Activated T-cell treated with anti-CD3 and anti-CD28 coated beads, Interleukin-2, amount 50 U/mL, for 4 hours (primary cell): ENCODE measurements around the gene FRS3. TPM values are rescaled to one million over a fixed set of nuclear protein-coding genes. Genes with fewer than 3 reads are reported as not detected.
"Not testable (repeated sequence)": the region's sequence is repeated elsewhere in the genome, so short reads cannot be mapped to it uniquely, and the experiment has no call there.

ENCODE experiments used
- ATAC-seq, 2 donors: fragments of 200-7000 bp; cut with Tn5 transposase; one replicate each; pipeline ENCODE4 v1.10.0; 2021
- DNase-seq: peaks from one replicate; pipeline ENCODE4 v3.0.0-alpha.2; 2020
- H3K27me3 Mint-ChIP-seq: one replicate; pipeline ENCODE4 v1.8.0; 2021; ENCODE audit warnings: low read depth, mixed read lengths
- H3K36me3 Mint-ChIP-seq: one replicate; pipeline ENCODE4 v1.8.0; 2022; ENCODE audit warnings: mixed read lengths; ENCODE audit not compliant: insufficient read depth
- H3K4me1 Mint-ChIP-seq: one replicate; pipeline ENCODE4 v1.8.0; 2021; ENCODE audit warnings: low read depth, mixed read lengths
- H3K4me3 Mint-ChIP-seq: one replicate; pipeline ENCODE4 v1.8.0; 2021; ENCODE audit warnings: mild to moderate bottlenecking, moderate library complexity, mixed read lengths
- H3K9me3 Mint-ChIP-seq: one replicate; pipeline ENCODE4 v1.8.0; 2021; ENCODE audit warnings: mixed read lengths
- total RNA-seq, 3 donors: library from RNA; stranded (reverse); gene quantifications; one replicate each; pipeline ENCODE4 v1.2.1, GENCODE V29; 2021

Gene FRS3
- total RNA-seq, 3 donors from 2014 or later = 4.7 to 7.4 (median 5.3) TPM

DNA sequence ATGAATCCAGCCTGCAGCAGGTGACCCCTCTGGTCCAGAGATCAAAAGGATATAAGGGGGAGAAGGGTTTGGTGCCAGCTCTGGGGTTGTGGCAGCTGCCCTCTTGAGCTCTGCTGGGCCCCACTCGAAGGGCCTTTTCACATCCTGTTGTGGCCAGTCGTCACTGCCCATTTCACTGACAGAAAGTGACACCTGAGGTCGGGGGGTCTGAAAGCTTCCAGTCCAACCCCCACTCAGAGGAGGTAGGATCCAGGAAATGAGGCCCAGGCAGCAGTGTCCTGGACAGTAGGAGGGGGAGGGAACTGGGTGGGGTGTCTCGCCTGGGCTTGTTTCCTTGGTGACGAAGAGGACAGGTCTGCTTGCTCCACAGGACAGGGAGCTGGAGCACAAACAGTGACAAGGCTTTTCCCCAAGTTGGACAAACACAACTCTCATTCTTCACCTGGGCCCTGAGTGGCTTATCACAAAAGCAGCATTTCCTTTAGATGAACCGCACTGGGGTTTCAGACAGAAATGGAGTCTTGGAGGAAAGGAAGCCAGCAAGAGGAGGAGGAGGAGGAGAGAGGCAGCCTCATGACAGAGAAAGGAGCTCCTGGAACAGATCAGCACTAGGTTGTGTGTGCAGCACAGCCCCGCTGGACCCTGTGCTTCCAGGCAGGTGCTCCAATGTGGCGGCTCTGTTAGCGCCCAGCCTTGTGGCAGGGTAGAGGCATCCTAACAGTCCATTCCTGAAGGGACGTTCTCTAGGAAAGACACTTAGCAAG is 11.0 kb downstream of the FRS3 start:
- Mint-ChIP-seq H3K27me3 (no peaks in the 10 kb centered on the region), H3K9me3 (no peaks in the 10 kb centered on the region), H3K4me1 (peaks cover 3% of the 10 kb centered on the region), H3K36me3 (peaks cover 15% of the 10 kb centered on the region), H3K4me3 (no peak overlapping the region)
- ATAC-seq (no peak), DNase-seq (no peak)

DNA sequence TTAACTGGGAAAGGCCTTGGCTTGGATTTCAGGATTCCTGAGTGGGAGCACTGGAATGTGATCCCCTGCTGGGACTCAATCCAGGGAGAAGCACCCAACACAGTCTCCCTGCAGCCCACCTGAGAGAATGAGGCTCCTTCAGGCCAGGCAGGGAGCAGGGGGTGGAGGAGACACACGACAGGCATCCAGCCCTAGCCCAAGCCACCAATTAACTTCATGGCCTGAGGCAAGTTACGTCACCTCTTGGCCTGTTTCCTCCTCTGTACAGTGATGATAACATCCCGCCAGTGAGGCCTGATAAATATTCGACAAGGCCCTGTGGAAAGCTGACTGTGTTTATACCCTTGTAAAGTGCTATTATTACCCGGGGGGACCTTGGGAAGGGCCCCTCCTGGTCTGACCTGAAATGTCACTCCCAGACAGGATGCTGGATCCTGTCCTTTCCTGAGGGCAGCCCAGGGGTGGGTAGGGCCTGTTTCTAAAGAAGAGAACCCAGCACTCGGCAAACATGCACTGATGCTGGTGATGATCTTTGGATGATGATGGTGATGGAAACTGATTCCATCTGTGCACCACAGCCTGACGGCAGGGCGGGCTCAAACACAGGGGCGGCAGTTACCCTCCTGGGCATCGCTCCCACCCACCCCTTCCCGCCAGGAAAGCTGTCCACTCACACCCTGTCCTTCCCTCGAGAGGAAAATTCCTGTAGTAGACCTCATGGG is 12.4 kb downstream of the FRS3 start:
- Mint-ChIP-seq H3K4me1 (peaks cover 3% of the 10 kb centered on the region), H3K36me3 (peaks cover 12% of the 10 kb centered on the region), H3K9me3 (no peaks in the 10 kb centered on the region), H3K27me3 (peaks cover 2% of the 10 kb centered on the region), H3K4me3 (no peak overlapping the region)
- DNase-seq (no peak), ATAC-seq (no peak)

DNA sequence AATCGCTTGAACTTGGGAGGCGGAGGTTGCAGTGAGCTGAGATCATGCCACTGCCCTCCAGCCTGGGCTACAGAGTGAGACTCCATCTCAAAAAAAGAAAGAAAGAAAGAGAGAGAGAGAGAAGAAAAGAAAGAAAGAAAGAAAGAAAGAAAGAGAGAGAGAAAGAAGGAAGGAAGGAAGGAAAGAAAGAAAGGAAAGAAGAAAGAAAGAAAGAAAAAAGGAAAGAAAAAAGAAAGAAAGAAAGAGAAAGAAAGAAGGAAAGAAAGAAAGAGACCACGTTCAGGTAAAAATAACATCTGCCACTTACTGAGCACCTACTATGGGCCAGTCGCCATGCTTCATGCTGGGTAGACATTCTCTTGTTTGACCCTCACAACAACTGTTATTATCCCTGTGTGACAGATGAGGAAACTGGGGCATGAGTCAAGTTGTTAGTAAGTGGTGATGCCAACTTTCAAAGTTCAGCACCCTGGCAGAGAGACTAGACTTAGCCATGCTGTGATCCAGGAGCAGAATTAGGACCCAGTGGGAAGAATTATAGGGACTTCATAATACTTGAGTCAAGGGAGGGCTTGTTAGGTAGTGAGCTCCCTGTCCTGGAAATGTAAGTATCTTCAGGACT is 13.5 kb downstream of the FRS3 start:
- ATAC-seq, H3K4me1 Mint-ChIP-seq, H3K4me3 Mint-ChIP-seq, H3K9me3 Mint-ChIP-seq, H3K36me3 Mint-ChIP-seq, H3K27me3 Mint-ChIP-seq, DNase-seq: not testable (repeated sequence)

DNA sequence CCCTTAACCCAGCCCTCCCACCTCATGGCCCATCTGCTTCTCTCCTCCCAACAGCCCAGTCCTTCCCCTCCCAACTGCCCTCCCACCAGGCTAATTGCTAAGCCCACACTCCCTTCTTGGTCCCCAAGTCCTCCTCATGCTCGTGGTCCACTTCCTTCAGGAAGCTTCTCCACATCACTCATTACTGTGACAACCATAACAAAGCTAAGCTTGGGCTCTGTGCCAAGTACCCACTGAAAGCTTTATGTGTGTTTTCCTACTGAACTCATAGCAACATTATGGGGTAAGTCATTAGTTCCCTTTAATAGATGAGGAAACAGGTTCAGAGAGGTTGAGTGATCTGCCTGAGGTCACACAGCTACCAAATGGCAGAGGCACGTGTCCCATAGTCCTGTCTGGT is 16.2 kb downstream of the FRS3 start:
- Mint-ChIP-seq H3K4me1 (peaks cover 1% of the 10 kb centered on the region), H3K27me3 (peaks cover 2% of the 10 kb centered on the region), H3K4me3 (no peak overlapping the region), H3K36me3 (no peaks in the 10 kb centered on the region), H3K9me3 (no peaks in the 10 kb centered on the region)
- DNase-seq (no peak), ATAC-seq (no peak)

DNA sequence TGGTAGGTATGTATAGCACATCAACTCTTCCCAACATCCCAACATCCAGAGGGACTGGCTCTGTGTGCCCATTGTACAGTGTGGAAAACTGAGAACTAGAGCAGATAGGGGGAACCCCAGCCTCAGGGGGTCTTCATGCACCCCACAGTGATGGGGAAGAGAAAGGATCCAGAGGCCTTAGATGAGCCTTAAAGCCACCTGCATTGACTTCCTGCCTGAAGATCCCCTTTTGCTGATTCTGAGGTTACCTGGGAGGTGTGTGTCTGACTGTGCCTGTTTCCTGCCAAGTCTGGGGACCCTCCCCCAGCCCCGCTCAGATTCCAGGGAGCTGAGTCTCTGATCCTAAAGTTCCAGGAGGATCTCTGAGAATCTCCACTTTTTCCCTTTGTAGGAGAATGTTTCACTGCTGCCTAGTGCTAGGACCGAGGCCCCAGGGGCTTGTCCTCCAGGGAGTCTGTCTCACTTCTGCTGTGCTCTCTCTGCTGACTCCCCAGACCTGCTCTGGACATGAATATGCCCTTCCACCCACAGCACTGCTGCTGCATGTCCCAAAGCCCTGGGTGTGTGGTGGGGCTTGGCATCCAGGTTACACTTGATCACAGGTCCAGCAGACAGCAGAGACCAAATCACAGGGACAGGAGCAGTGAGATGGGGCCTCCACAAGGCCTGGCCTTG is 19.7 kb downstream of the FRS3 start:
- Mint-ChIP-seq H3K4me1 (no peaks in the 10 kb centered on the region), H3K36me3 (no peaks in the 10 kb centered on the region), H3K4me3 (no peak overlapping the region), H3K9me3 (no peaks in the 10 kb centered on the region), H3K27me3 (peaks cover 2% of the 10 kb centered on the region)
- ATAC-seq (no peak), DNase-seq (no peak)

DNA sequence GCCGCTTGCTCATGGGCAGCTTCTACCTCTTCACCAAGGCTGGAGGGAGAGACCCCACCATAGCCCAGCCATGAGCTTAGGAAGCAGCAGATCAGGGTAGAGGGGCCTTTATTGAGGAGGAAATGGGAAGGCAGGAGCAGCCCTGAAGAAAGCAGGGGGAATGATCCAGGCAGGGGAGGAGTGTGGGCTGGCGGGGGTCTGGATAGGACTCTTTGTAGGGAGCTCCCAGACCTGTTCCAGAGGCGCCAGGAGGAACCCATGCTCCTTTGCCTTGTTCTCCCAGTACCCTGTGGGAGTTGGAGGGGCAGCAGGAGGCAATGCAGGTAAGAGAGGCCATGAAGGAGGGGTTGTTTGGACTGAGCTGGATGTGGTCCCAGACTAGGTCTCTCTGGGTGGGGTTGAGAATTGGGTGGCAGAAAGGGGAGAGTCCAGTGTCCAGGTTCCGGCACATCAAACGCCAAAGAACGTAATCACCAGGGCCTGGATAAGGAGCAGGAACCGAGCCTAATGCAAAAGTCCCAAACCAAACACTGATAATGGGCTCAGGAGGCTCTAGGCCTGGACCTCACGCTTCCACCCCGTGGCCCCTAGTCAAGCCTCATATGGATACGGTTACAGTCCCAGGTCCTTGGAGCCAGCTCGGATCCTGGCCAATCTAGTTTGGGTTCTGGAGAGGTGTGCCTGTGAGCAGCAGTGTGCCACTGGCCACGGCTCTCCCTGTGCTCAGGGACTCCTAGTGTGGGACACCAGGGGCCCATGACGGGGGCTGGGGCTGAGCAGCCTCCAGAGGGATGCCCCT is 20.4 kb downstream of the FRS3 start:
- no peak for ATAC-seq
- no peak for DNase-seq
- no peak overlapping the region for H3K4me3 Mint-ChIP-seq
- no peaks in the 10 kb centered on the region for H3K4me1 Mint-ChIP-seq
- no peaks in the 10 kb centered on the region for H3K36me3 Mint-ChIP-seq
- peaks cover 2% of the 10 kb centered on the region for H3K27me3 Mint-ChIP-seq
- no peaks in the 10 kb centered on the region for H3K9me3 Mint-ChIP-seq

DNA sequence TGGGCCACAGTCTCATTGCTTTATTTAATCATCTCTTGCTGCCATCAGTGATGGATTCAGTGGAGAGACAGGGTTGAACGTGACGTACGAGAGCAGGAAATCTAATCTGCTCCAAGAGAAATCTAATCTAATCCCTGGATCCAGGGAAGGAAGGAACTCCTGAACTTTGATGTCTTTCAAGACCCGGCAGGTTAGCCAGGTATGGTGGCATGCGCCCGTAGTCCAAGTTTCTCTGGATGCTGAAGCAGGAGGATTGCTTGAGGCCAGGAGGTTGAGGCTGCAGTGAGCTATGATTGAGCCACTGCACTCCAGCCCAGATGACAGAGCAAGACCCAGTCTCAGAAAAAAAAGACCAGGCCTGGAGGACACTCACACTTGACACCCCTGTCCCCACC is 21.1 kb downstream of the FRS3 start:
- Mint-ChIP-seq H3K9me3 (no peaks in the 10 kb centered on the region), H3K4me3 (no peak overlapping the region), H3K4me1 (no peaks in the 10 kb centered on the region), H3K36me3 (no peaks in the 10 kb centered on the region), H3K27me3 (peaks cover 2% of the 10 kb centered on the region)
- DNase-seq (no peak), ATAC-seq (no peak)

DNA sequence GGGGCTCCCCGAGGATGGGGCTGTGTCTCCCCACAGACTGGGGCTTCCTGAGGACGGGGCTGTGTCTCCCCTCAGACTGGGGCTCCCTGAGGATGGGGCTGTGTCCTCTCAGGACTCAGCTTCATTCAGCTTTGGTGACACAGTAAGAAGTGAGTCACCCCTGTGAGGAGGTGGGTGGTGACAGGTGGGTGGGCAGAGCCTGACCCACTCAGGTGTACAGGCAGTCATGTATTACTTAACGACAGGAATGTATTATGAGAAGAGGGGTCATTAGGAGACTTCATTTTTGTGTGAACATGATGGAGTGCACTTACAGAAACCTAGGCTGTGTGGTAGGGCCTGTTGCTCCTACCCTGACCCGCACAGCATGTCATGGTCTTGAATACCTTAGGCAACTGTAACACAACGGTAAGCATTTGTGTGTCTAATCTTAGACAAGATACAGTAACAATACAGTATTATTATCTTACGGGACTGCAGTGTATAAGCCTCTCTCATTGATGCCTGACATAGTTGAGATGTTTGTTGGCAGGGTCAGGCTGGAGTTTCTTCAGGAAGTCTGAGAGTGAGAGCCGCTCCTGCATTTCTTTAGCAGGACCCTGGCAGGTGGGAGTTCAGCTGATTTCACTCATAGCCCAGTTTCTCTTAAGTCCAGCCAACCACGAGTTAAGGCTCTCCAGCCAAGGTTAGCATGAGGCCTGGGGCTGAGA is 21.6 kb downstream of the FRS3 start:
- DNase-seq = no peak
- no peaks in the 10 kb centered on the region for H3K36me3 Mint-ChIP-seq
- H3K27me3 Mint-ChIP-seq = peaks cover 2% of the 10 kb centered on the region
- H3K4me1 Mint-ChIP-seq = no peaks in the 10 kb centered on the region
- H3K4me3 Mint-ChIP-seq = no peak overlapping the region
- no peaks in the 10 kb centered on the region for H3K9me3 Mint-ChIP-seq
- peak in 1 of 2 donors; percentile 46 for ATAC-seq

DNA sequence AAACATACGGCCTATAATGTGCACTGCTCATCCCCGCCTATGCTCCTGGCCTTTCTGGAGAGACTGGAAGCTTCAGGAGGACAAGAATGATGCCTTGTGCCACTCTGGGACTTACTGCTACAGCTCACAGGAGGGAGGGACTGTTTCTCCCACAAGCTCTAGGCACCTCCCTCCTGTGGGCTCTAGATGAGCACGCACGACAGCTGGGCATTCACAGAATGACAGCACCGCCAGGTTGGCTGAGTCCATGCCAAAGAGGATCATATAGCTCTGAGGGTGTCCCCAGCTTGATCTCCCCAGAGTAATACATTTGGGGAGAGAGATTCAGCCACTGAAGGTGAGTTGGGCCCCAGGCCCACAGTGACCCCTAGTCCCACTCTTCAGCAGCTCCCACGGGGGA is 22.4 kb downstream of the FRS3 start:
- Mint-ChIP-seq H3K27me3 (no peaks in the 10 kb centered on the region), H3K4me1 (no peaks in the 10 kb centered on the region), H3K36me3 (no peaks in the 10 kb centered on the region), H3K4me3 (no peak overlapping the region), H3K9me3 (no peaks in the 10 kb centered on the region)
- ATAC-seq (no peak), DNase-seq (no peak)

DNA sequence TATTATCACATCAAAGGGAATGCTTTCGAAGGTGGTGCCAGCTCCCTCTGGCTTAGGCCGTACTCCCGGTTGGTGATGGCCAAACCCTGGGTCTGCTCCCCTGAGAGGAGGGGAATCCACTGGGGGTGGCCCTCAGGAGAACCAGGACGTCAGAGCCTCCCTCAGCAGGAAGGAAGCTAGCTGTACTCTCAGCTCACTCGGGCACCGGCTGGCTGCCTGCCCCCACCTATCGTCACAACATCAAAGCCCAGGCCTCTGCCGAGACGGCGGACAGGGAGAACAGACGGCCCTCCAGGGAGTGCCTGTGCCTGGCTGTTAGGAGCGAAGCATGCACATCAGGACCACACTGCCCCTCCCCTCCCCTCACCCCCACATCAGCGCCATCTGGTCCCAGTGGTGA is 23.3 kb downstream of the FRS3 start:
- H3K4me3 Mint-ChIP-seq = no peak overlapping the region
- DNase-seq = no peak
- no peaks in the 10 kb centered on the region for H3K27me3 Mint-ChIP-seq
- no peaks in the 10 kb centered on the region for H3K36me3 Mint-ChIP-seq
- H3K4me1 Mint-ChIP-seq = no peaks in the 10 kb centered on the region
- H3K9me3 Mint-ChIP-seq = no peaks in the 10 kb centered on the region
- no peak for ATAC-seq

DNA sequence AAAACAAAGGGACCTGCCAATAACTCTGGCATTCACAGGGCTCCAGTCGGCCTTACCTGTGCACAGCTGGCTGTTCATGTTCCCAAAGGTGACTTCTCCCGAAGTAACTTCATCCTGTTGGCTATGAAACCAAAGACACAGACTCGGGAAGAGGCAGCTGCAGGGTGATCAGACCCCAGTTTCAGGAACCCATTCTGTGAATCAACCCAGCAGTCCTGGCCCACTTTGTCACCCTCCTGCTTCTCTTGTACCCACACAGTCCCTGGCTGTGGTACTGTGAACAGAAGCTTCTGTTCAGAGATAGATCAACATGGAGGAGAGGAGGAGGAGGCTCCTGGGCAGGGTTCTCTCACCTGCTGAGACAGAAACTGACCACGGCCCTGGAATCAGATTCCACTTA is 23.8 kb downstream of the FRS3 start:
- H3K4me3 Mint-ChIP-seq = no peak overlapping the region

DNA sequence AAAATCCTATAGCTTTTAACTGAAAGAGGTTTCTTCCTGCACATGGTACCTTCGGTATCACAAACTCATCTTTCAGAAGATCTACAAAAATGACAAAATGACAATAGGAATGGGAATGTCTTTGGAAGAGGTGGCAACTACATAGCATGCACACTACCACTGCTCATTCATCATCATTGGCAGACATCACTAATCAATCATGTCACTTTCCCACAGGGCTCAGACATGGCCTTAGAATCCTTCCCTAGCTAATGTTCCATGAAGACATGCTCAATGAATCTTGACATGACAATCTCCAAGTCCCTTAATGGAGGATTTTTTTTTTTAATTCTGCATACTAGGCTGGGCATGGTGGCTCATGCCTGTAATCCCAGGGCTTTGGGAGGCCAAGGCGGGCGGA is 29.3 kb downstream of the FRS3 start:
- Mint-ChIP-seq H3K4me3 (no peak overlapping the region), H3K4me1 (no peaks in the 10 kb centered on the region), H3K36me3 (no peaks in the 10 kb centered on the region), H3K9me3 (no peaks in the 10 kb centered on the region), H3K27me3 (no peaks in the 10 kb centered on the region)
- ATAC-seq = no peak
- DNase-seq = no peak

More for the DNA sequence above, 23.8 kb downstream of the FRS3 start:
- H3K36me3 Mint-ChIP-seq = no peaks in the 10 kb centered on the region
- H3K4me1 Mint-ChIP-seq = no peaks in the 10 kb centered on the region
- no peaks in the 10 kb centered on the region for H3K27me3 Mint-ChIP-seq
- ATAC-seq = no peak
- no peak for DNase-seq
- no peaks in the 10 kb centered on the region for H3K9me3 Mint-ChIP-seq

DNA sequence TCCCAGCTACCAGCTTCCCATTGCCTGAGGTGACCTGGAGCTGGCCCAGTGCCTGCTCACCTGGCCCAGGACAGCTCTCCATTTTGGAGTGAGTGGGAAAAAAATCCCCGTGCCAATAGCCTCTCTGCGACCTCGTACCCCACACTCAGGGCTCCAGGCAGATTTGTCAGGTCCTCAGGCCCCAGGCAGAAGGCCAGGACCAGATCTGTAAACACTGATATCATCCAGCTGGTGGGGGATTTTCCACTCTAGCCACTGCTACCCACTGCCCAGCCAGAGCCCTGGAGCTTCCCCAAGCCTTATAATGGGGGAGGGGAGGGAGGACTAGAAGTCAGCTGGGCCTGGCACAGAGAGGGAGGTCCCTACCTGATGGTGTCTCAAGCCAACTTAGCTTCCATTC is 31.2 kb downstream of the FRS3 start:
- Mint-ChIP-seq H3K36me3 (no peaks in the 10 kb centered on the region), H3K4me3 (no peak overlapping the region), H3K27me3 (no peaks in the 10 kb centered on the region), H3K9me3 (no peaks in the 10 kb centered on the region), H3K4me1 (no peaks in the 10 kb centered on the region)
- no peak for DNase-seq
- no peak for ATAC-seq
